HEK293T (cell line): ENCODE results near the gene GAL3ST2.

ENCODE experiments used
- ELF4 ChIP-seq: fragments of 450-650 bp; IDR thresholded peaks from 2 replicates; pipeline ENCODE4 v1.6.1; 2017; ENCODE audit warnings: antibody characterized with exemption
- SP1 ChIP-seq: fragments of 450-650 bp; IDR thresholded peaks from 2 replicates; pipeline ENCODE4 v1.6.1; 2017

DNA sequence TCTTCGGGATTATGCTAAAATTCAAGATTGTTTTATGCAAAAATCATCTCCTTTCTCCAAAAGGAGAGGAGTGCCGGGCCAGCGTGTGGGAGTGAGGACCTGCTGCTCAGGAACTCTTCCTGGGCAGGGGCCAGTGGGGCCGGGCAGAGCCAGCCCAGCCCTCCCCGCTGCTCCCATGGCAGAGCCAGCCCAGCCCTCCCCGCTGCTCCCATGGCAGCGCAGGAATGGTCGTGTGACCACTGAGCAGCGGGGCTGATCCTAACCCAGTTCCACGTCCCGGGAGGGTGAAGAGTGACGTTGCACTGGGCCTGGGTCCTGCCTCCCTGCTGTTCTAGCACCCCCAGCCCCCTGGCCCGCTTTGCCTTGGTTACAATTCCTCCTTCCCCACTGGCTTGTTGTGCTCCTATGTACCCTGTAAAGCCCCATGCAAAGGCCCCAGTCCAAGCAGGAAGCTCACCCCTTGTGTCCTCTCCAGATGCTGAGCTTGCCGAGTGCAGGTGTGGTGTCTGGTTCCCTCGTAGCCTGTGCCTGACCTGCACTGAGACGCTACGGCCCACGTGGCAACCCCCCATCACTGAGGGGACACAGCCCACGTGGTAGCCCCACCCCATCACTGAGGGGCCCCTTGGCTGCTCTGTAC is 20.9 kb downstream of the GAL3ST2 start:
- TF ChIP-seq ELF4 (no peak), SP1 (no peak)
